Liver (tissue), 9 donors: Measurements from ENCODE around the gene GLRX3. TPM values are rescaled to one million over a fixed set of nuclear protein-coding genes. Genes with fewer than 3 reads are reported as not detected.

Experiments used
- DNase-seq: peaks from one replicate; pipeline ENCODE4 v3.0.0-alpha.2; 2017; ENCODE audit warnings: low spot score
- H3K27ac ChIP-seq, 2 donors: one replicate each; pipeline ENCODE4 v1.7.0; 2013; ENCODE audit warnings: inconsistent platforms in 2 of 2, low read length in 2 of 2, control low read depth in 1 of 2, low read depth in 1 of 2, mild to moderate bottlenecking in 1 of 2
- H3K27me3 ChIP-seq, 4 donors: one replicate each; pipeline versions ENCODE4 v1.6.1 to v1.7.0; 2013; ENCODE audit warnings: low read length in 3 of 4, inconsistent platforms in 1 of 4, mild to moderate bottlenecking in 1 of 4, moderate library complexity in 1 of 4; ENCODE audit not compliant: control insufficient read depth in 4 of 4, insufficient read depth in 4 of 4
- H3K36me3 ChIP-seq, 4 donors: one replicate each; pipeline versions ENCODE4 v1.6.1 to v1.7.0; 2013; ENCODE audit warnings: low read length in 3 of 4, mild to moderate bottlenecking in 3 of 4, low read depth in 1 of 4, moderate library complexity in 1 of 4; ENCODE audit not compliant: control insufficient read depth in 4 of 4, insufficient read depth in 3 of 4
- H3K4me1 ChIP-seq, 4 donors: one replicate each; pipeline versions ENCODE4 v1.6.1 to v1.7.0; 2013; ENCODE audit warnings: low read length in 3 of 4, mild to moderate bottlenecking in 3 of 4, moderate library complexity in 1 of 4; ENCODE audit not compliant: control insufficient read depth in 4 of 4, insufficient read depth in 4 of 4
- H3K4me3 ChIP-seq, 3 donors: one replicate each; pipeline versions ENCODE4 v1.6.1 to v1.7.0; 2013; ENCODE audit warnings: low read length in 3 of 3, control low read depth in 1 of 3, low read depth in 1 of 3, mild to moderate bottlenecking in 1 of 3
- H3K9ac ChIP-seq, 2 donors: one replicate each; pipeline ENCODE4 v1.7.0; 2013; ENCODE audit warnings: low read length in 2 of 2, mild to moderate bottlenecking in 2 of 2, moderate library complexity in 2 of 2, control low read depth in 1 of 2, low read depth in 1 of 2
- H3K9me3 ChIP-seq, 4 donors: one replicate each; pipeline versions ENCODE4 v1.6.1 to v1.7.0; 2013; ENCODE audit warnings: low read length in 3 of 4; ENCODE audit not compliant: control insufficient read depth in 4 of 4
- EGR1 ChIP-seq, 2 donors: IDR thresholded peaks; 2 replicates each; pipeline ENCODE4 v1.6.1; 2016 to 2018; ENCODE audit warnings: antibody characterized with exemption in 2 of 2, low read depth in 2 of 2
- FOXA1 ChIP-seq: IDR thresholded peaks from 2 replicates; pipeline ENCODE4 v1.6.1; 2016; ENCODE audit warnings: antibody characterized with exemption
- FOXA2 ChIP-seq: IDR thresholded peaks from 2 replicates; pipeline ENCODE4 v1.6.1; 2016; ENCODE audit warnings: antibody characterized with exemption
- HNF4A ChIP-seq, 2 donors: conservative IDR thresholded peaks; 2 replicates each; pipeline ENCODE4 v1.6.1; 2016; ENCODE audit warnings: antibody characterized with exemption in 2 of 2, mild to moderate bottlenecking in 2 of 2
- JUND ChIP-seq, 2 donors: IDR thresholded peaks; 2 replicates each; pipeline ENCODE4 v1.6.1; 2016; ENCODE audit warnings: antibody characterized with exemption in 2 of 2
- NR2F2 ChIP-seq: IDR thresholded peaks from 2 replicates; pipeline ENCODE4 v1.6.1; 2016; ENCODE audit warnings: antibody characterized with exemption
- RAD21 ChIP-seq, 2 donors: IDR thresholded peaks; 2 replicates each; pipeline ENCODE4 v1.6.1; 2016; ENCODE audit warnings: antibody characterized with exemption in 2 of 2, mild to moderate bottlenecking in 2 of 2
- SP1 ChIP-seq: IDR thresholded peaks from 2 replicates; pipeline ENCODE4 v1.6.1; 2018; ENCODE audit warnings: antibody characterized with exemption, mild to moderate bottlenecking
- TAF1 ChIP-seq: conservative IDR thresholded peaks from 2 replicates; pipeline ENCODE4 v1.6.1; 2016; ENCODE audit warnings: antibody characterized with exemption, mild to moderate bottlenecking
- WGBS: extraction: QIAGEN DNeasy Blood & Tissue Kit; methylation state at CpG from one replicate; pipeline ENCODE4 v1.1.7; 2013; 5-methylcytosine and 5-hydroxymethylcytosine counted together
- polyA plus RNA-seq, 2 donors: library from polyadenylated mRNA; stranded (reverse) in 1 of 2; unstranded in 1 of 2; fragments of 200-250 nt in 1 of 2; fragments of >200 nt in 1 of 2; fragmentation: Nextera tagmentation in 1 of 2; extraction: Ambion mirVana in 1 of 2; gene quantifications; one replicate each; pipeline versions ENCODE4 v1.2.1 to v1.2.3, GENCODE V29; 2013 to 2015
- total RNA-seq, 2 donors: library from RNA; depleted of rRNA; stranded (reverse); fragments of >200 nt; gene quantifications; one replicate each; pipeline ENCODE4 v1.2.3, GENCODE V29; 2014
- TF ChIP-seq, protein P1 (sequence below): IDR thresholded peaks from 2 replicates; pipeline ENCODE4 v1.6.1; 2016; ENCODE audit warnings: antibody characterized with exemption
- TF ChIP-seq, protein P2 (sequence below): IDR thresholded peaks from 2 replicates; pipeline ENCODE4 v1.6.1; 2016; ENCODE audit warnings: antibody characterized with exemption
- TF ChIP-seq, protein P3 (sequence below): IDR thresholded peaks from 2 replicates; pipeline ENCODE4 v1.6.1; 2016; ENCODE audit warnings: antibody characterized with exemption
- TF ChIP-seq, protein P4 (sequence below): fragments of 150-350 bp; IDR thresholded peaks from 2 replicates; pipeline ENCODE4 v1.5.1; 2017; ENCODE audit warnings: improper control_type of control experiment, low read depth, low read length; ENCODE audit not compliant: missing input control
- TF ChIP-seq, protein P5 (sequence below): IDR thresholded peaks from 2 replicates; pipeline ENCODE4 v1.6.1; 2016; ENCODE audit warnings: antibody characterized with exemption, mild to moderate bottlenecking
- donor health status: healthy.
- donor health status: healthy.
- donor health status: healthy.
- donor health status: healthy.
- donor health status: healthy.

GLRX3 gene
- total and polyA plus RNA-seq, 4 donors, result 24.0 to 34.0 (median 28.5) TPM

DNA sequence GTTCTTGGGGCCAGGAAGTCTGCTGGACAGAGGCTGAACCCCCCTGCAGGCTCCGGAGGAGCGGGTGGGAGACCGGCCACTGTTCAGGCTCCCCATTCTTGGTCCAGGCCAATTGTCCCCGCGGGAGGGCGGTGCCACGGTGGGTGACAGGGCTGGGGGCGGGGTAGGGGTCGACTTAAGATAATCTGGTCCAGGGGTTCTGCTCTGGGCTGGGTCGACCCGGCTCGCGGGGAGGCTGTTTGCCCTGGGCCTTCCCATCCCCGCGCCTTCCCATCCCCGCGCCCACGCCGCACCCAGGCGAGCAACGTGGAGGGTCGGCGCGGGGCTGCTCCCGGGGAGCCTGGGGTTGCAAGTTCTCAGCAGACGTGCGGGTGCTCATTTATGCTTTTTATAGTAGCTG is 7.3 kb upstream of the GLRX3 start:
- no peak for DNase-seq
- 34% methylated on average over 27 of the region's 27 CpGs for WGBS
- TF ChIP-seq FOXA2 (no peak), RAD21 (IDR thresholded peaks at IDR 0.05) (no peak), JUND (IDR thresholded peaks at IDR 0.05) (no peak), HNF4A (conservative IDR thresholded peaks at IDR 0.05) (no peak), TAF1 (no peak), FOXA1 (no peak), EGR1 (IDR thresholded peaks at IDR 0.05; ENCODE audit: low read depth in 2 of 2) (no peak)
- TF ChIP-seq, protein P1, sequence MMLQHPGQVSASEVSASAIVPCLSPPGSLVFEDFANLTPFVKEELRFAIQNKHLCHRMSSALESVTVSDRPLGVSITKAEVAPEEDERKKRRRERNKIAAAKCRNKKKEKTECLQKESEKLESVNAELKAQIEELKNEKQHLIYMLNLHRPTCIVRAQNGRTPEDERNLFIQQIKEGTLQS, result no peak
- TF ChIP-seq, protein P2, sequence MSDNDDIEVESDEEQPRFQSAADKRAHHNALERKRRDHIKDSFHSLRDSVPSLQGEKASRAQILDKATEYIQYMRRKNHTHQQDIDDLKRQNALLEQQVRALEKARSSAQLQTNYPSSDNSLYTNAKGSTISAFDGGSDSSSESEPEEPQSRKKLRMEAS, result no peak
- TF ChIP-seq, protein P3, sequence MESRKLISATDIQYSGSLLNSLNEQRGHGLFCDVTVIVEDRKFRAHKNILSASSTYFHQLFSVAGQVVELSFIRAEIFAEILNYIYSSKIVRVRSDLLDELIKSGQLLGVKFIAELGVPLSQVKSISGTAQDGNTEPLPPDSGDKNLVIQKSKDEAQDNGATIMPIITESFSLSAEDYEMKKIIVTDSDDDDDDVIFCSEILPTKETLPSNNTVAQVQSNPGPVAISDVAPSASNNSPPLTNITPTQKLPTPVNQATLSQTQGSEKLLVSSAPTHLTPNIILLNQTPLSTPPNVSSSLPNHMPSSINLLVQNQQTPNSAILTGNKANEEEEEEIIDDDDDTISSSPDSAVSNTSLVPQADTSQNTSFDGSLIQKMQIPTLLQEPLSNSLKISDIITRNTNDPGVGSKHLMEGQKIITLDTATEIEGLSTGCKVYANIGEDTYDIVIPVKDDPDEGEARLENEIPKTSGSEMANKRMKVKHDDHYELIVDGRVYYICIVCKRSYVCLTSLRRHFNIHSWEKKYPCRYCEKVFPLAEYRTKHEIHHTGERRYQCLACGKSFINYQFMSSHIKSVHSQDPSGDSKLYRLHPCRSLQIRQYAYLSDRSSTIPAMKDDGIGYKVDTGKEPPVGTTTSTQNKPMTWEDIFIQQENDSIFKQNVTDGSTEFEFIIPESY, result no peak
- TF ChIP-seq, protein P4, sequence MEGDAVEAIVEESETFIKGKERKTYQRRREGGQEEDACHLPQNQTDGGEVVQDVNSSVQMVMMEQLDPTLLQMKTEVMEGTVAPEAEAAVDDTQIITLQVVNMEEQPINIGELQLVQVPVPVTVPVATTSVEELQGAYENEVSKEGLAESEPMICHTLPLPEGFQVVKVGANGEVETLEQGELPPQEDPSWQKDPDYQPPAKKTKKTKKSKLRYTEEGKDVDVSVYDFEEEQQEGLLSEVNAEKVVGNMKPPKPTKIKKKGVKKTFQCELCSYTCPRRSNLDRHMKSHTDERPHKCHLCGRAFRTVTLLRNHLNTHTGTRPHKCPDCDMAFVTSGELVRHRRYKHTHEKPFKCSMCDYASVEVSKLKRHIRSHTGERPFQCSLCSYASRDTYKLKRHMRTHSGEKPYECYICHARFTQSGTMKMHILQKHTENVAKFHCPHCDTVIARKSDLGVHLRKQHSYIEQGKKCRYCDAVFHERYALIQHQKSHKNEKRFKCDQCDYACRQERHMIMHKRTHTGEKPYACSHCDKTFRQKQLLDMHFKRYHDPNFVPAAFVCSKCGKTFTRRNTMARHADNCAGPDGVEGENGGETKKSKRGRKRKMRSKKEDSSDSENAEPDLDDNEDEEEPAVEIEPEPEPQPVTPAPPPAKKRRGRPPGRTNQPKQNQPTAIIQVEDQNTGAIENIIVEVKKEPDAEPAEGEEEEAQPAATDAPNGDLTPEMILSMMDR, result no peak

DNA sequence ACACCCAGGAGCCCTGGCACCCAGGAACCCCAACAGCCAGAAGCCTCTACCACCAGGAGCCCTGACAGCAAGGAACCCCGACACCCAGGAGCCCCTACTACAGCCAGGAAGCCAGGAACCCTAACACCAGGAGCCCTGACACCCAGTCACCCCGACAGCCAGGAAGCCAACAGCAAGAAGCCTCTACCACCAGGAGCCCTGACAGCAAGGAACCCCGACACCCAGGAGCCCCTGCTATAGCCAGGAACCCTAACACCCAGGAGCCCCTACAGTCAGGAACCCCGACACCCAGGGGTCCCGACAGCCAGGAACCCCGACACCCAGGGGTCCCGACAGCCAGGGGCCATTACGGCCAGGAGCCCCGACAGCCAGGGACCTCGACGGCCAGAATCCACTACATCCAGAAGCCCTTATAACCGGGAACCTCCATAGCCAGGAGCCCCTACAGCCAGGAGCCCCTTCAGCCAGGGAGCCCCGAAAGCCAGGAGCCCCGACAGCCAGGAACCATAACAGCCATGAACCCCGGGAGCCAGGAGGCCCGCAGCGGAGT is 440 bp upstream of the GLRX3 start:
- H3K36me3 ChIP-seq, result no peaks in the 10 kb centered on the region
- no peaks in the 10 kb centered on the region for H3K27me3 ChIP-seq
- WGBS, result 23% methylated on average over 17 of the region's 17 CpGs
- peaks cover 5 to 28% (median 21%) of the 10 kb centered on the region in 4 donors for H3K4me1 ChIP-seq
- H3K9ac ChIP-seq, result peak overlapping the region; percentile 21 to 53
- peak overlapping the region; percentile 86 to 94 for H3K27ac ChIP-seq
- TF ChIP-seq, protein P1, result no peak
- DNase-seq, result no peak
- peak overlapping the region; percentile 88 to 99 (median 94) for H3K4me3 ChIP-seq
- no peaks in the 10 kb centered on the region for H3K9me3 ChIP-seq

More for the DNA sequence above, 7.3 kb upstream of the GLRX3 start:
- no peaks in the 10 kb centered on the region for H3K27me3 ChIP-seq
- H3K9me3 ChIP-seq, result no peaks in the 10 kb centered on the region
- H3K9ac ChIP-seq, result no peak overlapping the region
- no peak overlapping the region for H3K4me3 ChIP-seq
- H3K36me3 ChIP-seq, result no peaks in the 10 kb centered on the region
- peaks cover 0 to 3% (median 0%) of the 10 kb centered on the region in 4 donors for H3K4me1 ChIP-seq
- no peak overlapping the region for H3K27ac ChIP-seq

DNA sequence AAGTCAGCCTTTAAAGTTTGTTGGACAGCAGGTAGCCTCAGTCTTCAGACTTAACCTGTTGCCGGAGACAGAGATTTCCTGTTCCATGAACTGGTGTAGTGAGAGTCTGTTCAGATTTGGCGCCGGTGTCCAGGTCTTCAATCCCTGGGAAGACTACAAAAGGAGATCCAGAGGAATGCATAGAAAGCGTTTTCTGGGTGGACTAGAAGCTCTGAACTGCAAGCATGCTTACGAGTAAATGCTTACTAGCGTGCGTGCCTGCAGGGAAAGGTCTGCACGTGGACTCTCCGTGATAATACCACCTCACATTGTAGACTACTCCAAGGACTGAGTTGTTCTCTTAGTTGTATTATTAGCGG is 878 bp downstream of the GLRX3 start:
- WGBS, result 3% methylated on average over 10 of the region's 10 CpGs
- DNase-seq, result no peak
- H3K4me1 ChIP-seq, result peaks cover 7 to 28% (median 21%) of the 10 kb centered on the region in 4 donors

More for the DNA sequence above, 878 bp downstream of the GLRX3 start:
- Histone ChIP-seq H3K27ac (peak overlapping the region; percentile 86 to 94), H3K4me3 (peak overlapping the region; percentile 88 to 99 (median 94)), H3K36me3 (no peaks in the 10 kb centered on the region), H3K9ac (peak overlapping the region; percentile 53 to 82), H3K9me3 (no peaks in the 10 kb centered on the region), H3K27me3 (no peaks in the 10 kb centered on the region)
- TF ChIP-seq TAF1, result no peak
- TF ChIP-seq FOXA1, result no peak
- no peak for TF ChIP-seq NR2F2
- TF ChIP-seq, protein P1, result no peak
- TF ChIP-seq, protein P2, result no peak
- TF ChIP-seq HNF4A (conservative IDR thresholded peaks at IDR 0.05), result no peak
- TF ChIP-seq, protein P5, sequence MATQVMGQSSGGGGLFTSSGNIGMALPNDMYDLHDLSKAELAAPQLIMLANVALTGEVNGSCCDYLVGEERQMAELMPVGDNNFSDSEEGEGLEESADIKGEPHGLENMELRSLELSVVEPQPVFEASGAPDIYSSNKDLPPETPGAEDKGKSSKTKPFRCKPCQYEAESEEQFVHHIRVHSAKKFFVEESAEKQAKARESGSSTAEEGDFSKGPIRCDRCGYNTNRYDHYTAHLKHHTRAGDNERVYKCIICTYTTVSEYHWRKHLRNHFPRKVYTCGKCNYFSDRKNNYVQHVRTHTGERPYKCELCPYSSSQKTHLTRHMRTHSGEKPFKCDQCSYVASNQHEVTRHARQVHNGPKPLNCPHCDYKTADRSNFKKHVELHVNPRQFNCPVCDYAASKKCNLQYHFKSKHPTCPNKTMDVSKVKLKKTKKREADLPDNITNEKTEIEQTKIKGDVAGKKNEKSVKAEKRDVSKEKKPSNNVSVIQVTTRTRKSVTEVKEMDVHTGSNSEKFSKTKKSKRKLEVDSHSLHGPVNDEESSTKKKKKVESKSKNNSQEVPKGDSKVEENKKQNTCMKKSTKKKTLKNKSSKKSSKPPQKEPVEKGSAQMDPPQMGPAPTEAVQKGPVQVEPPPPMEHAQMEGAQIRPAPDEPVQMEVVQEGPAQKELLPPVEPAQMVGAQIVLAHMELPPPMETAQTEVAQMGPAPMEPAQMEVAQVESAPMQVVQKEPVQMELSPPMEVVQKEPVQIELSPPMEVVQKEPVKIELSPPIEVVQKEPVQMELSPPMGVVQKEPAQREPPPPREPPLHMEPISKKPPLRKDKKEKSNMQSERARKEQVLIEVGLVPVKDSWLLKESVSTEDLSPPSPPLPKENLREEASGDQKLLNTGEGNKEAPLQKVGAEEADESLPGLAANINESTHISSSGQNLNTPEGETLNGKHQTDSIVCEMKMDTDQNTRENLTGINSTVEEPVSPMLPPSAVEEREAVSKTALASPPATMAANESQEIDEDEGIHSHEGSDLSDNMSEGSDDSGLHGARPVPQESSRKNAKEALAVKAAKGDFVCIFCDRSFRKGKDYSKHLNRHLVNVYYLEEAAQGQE, result no peak
- no peak for TF ChIP-seq SP1
